Adrenal gland (tissue), 12 donors: ENCODE data around the gene SDK1. TPM values are rescaled to one million over a fixed set of nuclear protein-coding genes. Genes with fewer than 3 reads are reported as not detected.

Experiments used
- DNase-seq, 7 donors: peaks; one replicate each; pipeline ENCODE4 v3.0.0-alpha.2; 2019 to 2020
- H3K27ac ChIP-seq, 5 donors: fragments of 200-600 bp; sonication (generic) in 4 of 5; 1 replicate in 3 of 5; 2 replicates in 2 of 5; pipeline versions ENCODE4 v1.5.1 to v1.8.0; 2016 to 2020; ENCODE audit warnings: mild to moderate bottlenecking in 1 of 5
- H3K27me3 ChIP-seq: fragments of 200-600 bp; 2 replicates; pipeline ENCODE4 v1.8.0; 2021
- H3K36me3 ChIP-seq, 2 donors: fragments of 200-600 bp; replicated peaks in 1 of 2; 1 replicate in 1 of 2; 2 replicates in 1 of 2; pipeline versions ENCODE4 v1.5.1 to v1.8.0; 2018 to 2022
- H3K4me1 ChIP-seq, 2 donors: fragments of 200-600 bp; replicated peaks in 1 of 2; 1 replicate in 1 of 2; 2 replicates in 1 of 2; pipeline versions ENCODE4 v1.5.1 to v1.8.0; 2018 to 2021
- H3K4me3 ChIP-seq, 4 donors: fragments of 200-600 bp; sonication (generic) in 3 of 4; one replicate each; pipeline ENCODE4 v1.5.1; 2016 to 2018
- H3K9me3 ChIP-seq, 3 donors: fragments of 200-600 bp; sonication (generic) in 1 of 3; replicated peaks in 1 of 3; 1 replicate in 2 of 3; 2 replicates in 1 of 3; pipeline versions ENCODE4 v1.5.1 to v1.8.0; 2016 to 2021
- POLR2A ChIP-seq, 2 donors: fragments of 450-650 bp; IDR thresholded peaks; one replicate each; pipeline ENCODE4 v1.6.1; 2017; ENCODE audit warnings: antibody characterized with exemption in 2 of 2, mild to moderate bottlenecking in 2 of 2, moderate library complexity in 1 of 2
- WGBS, 4 donors: extraction: QIAGEN DNeasy Blood & Tissue Kit in 2 of 4; methylation state at CpG; one replicate each; pipeline versions ENCODE4 v1.1.5 to v1.1.7; 2013 to 2017; 5-methylcytosine and 5-hydroxymethylcytosine counted together
- intact Hi-C, 2 donors: fragments of 100-400 bp; cut with DNase I; formaldehyde crosslinking; loops; one replicate each; pipeline versions ENCODE4 v1.14.1 to v1.15.0; 2022 to 2023
- polyA plus RNA-seq, 3 donors: library from polyadenylated mRNA; stranded (reverse); fragments of 200-250 nt in 2 of 3; fragments of 350-450 nt in 1 of 3; fragmentation: Illumina TruSeq in 1 of 3; extraction: RNeasy Lipid Tissue Mini Kit (QIAGEN cat#74804) in 1 of 3; gene quantifications; one replicate each; pipeline ENCODE4 v1.2.3, GENCODE V29; 2013 to 2014
- total RNA-seq, 9 donors: library from RNA; depleted of rRNA in 4 of 9; stranded (reverse); fragments of >200 nt in 4 of 9; fragments of 120-200 nt in 1 of 9; fragmentation: NEBNext Ultra II Directional in 1 of 9; extraction: Animal tissue kit (Norgen Biotek cat#: 25700) in 1 of 9; gene quantifications; one replicate each; pipeline versions ENCODE4 v1.1.0 to v1.2.4, GENCODE V29; 2013 to 2023
- TF ChIP-seq, protein P1 (sequence below), 6 experiments: fragments of 450-650 bp in 4 of 6; fragments of 200-600 bp in 2 of 6; sonication (generic) in 1 of 6; IDR thresholded peaks; 1 replicate in 5 of 6; 2 replicates in 1 of 6; pipeline versions ENCODE4 v1.5.1 to v1.8.0; 2016 to 2021; ENCODE audit warnings: antibody characterized with exemption in 6 of 6, mild to moderate bottlenecking in 2 of 6, moderate library complexity in 1 of 6
- donor health status: healthy with polysubstance abuse.
- donor health status: Bipolar disorder and iron deficiency.
- donor health status: DM: yes; HTN: yes; CAD: no.
- donor health status: DM: no; HTN: no; CAD: no.
- donor health status: DM: no; HTN: no; CAD: no.
- donor health status: DM: yes; HTN: yes; CAD: no.

The SDK1 gene
- total and polyA plus RNA-seq, 12 donors, result 0.50 to 3.6 (median 1.5) TPM

DNA sequence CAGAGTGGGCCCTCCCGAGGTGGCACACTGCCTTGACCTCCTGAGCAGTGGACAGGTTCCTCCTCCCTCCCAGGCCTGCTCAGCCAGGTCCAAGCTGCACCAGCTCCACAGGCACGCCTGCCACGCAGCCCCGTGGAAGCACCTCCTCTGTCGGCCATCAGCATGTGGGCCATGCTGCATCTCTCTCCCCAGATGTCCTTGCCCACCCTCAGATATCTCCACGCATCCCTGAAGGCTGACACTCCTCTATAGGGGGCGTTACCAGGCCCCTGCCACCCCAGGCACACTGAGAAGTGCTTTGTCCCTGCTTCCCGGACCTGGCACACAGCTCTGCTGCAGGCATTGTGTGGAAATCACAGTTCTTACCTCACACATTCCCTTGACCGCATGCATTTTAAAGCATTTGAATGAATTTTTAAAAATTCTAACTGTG is 598.5 kb downstream of the SDK1 start:
- no peaks in the 10 kb centered on the region for H3K36me3 ChIP-seq
- intact Hi-C loops, result loop anchor here in 1 of 2 donors (5.0 kb wide), 1 partner anchor 597 kb away; the partner anchor contains the start of gene SDK1
- no peaks in the 10 kb centered on the region for H3K9me3 ChIP-seq
- no peaks in the 10 kb centered on the region for H3K27me3 ChIP-seq
- no peak for DNase-seq
- no peak overlapping the region for H3K27ac ChIP-seq
- H3K4me1 ChIP-seq, result no peaks in the 10 kb centered on the region
- no peak for TF ChIP-seq POLR2A (IDR thresholded peaks at IDR 0.05)
- TF ChIP-seq, protein P1, sequence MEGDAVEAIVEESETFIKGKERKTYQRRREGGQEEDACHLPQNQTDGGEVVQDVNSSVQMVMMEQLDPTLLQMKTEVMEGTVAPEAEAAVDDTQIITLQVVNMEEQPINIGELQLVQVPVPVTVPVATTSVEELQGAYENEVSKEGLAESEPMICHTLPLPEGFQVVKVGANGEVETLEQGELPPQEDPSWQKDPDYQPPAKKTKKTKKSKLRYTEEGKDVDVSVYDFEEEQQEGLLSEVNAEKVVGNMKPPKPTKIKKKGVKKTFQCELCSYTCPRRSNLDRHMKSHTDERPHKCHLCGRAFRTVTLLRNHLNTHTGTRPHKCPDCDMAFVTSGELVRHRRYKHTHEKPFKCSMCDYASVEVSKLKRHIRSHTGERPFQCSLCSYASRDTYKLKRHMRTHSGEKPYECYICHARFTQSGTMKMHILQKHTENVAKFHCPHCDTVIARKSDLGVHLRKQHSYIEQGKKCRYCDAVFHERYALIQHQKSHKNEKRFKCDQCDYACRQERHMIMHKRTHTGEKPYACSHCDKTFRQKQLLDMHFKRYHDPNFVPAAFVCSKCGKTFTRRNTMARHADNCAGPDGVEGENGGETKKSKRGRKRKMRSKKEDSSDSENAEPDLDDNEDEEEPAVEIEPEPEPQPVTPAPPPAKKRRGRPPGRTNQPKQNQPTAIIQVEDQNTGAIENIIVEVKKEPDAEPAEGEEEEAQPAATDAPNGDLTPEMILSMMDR (IDR thresholded peaks at IDR 0.05), result no peak
- WGBS, 4 donors, result 67 to 80% (median 76%) methylated on average over 7 to 9 of the region's 9 CpGs
- no peak overlapping the region for H3K4me3 ChIP-seq

DNA sequence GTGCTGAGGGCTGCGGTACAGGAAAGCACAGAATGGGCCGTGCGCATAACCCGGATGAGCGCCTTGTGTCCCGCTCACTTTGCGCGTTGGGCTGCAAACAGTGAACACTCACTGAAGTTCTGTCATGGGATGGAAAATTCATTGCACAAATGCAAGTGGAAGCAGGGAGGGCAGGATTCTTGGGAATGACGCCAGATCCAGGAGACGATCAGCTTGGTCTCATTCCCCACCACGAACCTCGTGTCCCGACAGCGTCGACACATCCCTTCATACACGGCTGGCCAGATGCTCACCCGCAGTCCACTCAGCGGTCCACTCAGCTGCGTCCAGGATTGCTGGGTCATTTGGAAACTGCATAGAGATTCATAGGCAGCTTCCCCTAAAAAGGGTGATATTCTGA is 607.1 kb downstream of the SDK1 start:
- intact Hi-C loops, result no loop called here
- H3K4me1 ChIP-seq, result no peaks in the 10 kb centered on the region
- no peak overlapping the region for H3K27ac ChIP-seq
- H3K9me3 ChIP-seq, result no peaks in the 10 kb centered on the region
- H3K4me3 ChIP-seq, result no peak overlapping the region
- H3K27me3 ChIP-seq, result no peaks in the 10 kb centered on the region
- no peak for DNase-seq
- no peak for TF ChIP-seq POLR2A (IDR thresholded peaks at IDR 0.05)
- TF ChIP-seq, protein P1 (IDR thresholded peaks at IDR 0.05), result no peak
- WGBS, 4 donors, result 88 to 90% (median 88%) methylated on average over 19 of the region's 19 CpGs
- no peaks in the 10 kb centered on the region for H3K36me3 ChIP-seq

DNA sequence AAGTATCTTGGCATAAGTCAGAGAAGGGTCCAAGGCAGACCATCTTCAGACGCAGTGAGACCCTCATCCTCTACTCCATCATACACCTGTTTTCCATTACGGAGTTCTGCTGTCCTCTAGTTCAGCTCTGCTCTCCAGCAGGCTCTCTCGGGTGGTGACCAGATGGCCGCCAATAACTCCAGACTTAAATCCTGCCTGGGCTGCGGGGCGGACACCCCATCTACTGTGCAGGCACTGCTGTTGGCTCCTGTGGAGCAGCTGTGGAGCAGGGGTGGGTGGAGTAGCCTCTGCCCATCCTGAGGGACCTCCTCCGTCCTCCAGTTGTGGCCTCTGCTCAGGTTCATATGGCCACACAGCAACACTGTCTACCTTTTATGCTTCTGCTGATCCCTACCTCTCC is 608.1 kb downstream of the SDK1 start:
- no peaks in the 10 kb centered on the region for H3K4me1 ChIP-seq
- H3K36me3 ChIP-seq, result no peaks in the 10 kb centered on the region
- intact Hi-C loops, result no loop called here
- 81 to 90% (median 88%) methylated on average over 7 of the region's 7 CpGs for WGBS, 4 donors
- DNase-seq, result no peak
- no peaks in the 10 kb centered on the region for H3K9me3 ChIP-seq
- H3K27ac ChIP-seq, result no peak overlapping the region
- no peaks in the 10 kb centered on the region for H3K27me3 ChIP-seq
- TF ChIP-seq, protein P1 (IDR thresholded peaks at IDR 0.05), result no peak
- TF ChIP-seq POLR2A (IDR thresholded peaks at IDR 0.05), result no peak
- no peak overlapping the region for H3K4me3 ChIP-seq

DNA sequence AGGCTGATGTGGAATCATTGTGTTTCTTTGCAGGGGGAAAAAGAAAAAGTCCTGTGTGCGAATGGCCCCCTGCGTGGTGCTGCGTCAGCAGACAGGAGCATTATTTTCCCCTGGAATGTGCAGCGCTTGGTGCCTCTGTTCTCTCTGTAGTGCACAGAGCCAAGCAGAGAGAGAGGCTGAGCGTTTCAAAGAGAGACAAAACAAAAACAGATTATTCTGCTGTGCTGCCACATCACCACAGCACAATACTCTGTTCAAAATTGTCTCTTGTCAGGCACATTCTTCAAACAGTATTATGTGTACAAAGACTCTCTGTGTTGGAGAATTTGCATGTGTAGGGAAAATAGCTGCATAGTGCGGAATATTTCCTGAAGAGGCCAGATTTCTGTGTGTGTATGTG is 609.0 kb downstream of the SDK1 start:
- Histone ChIP-seq H3K36me3 (no peaks in the 10 kb centered on the region), H3K4me3 (no peak overlapping the region), H3K9me3 (no peaks in the 10 kb centered on the region), H3K27ac (no peak overlapping the region), H3K4me1 (no peaks in the 10 kb centered on the region), H3K27me3 (no peaks in the 10 kb centered on the region)
- WGBS, 4 donors, result 78 to 86% (median 85%) methylated on average over 6 of the region's 6 CpGs
- DNase-seq, result no peak
- TF ChIP-seq POLR2A (IDR thresholded peaks at IDR 0.05), result no peak
- TF ChIP-seq, protein P1 (IDR thresholded peaks at IDR 0.05), result no peak
- intact Hi-C loops, result no loop called here
